Nephron progenitor cell (in vitro differentiated cells): ENCODE data around the gene ATP10A.

ENCODE experiments used
- DNase-seq: peaks from one replicate; pipeline ENCODE4 v3.0.0; 2021
- H3K27ac Mint-ChIP-seq: 2 replicates; pipeline ENCODE4 v1.8.0; 2021; ENCODE audit warnings: mild to moderate bottlenecking, moderate library complexity, mixed read lengths
- H3K27me3 Mint-ChIP-seq: 2 replicates; pipeline ENCODE4 v1.8.0; 2021; ENCODE audit warnings: mild to moderate bottlenecking, low read depth, mixed read lengths; ENCODE audit not compliant: poor library complexity
- H3K36me3 Mint-ChIP-seq: 2 replicates; pipeline ENCODE4 v1.8.0; 2021; ENCODE audit warnings: low read depth, mixed read lengths
- H3K4me1 Mint-ChIP-seq: 2 replicates; pipeline ENCODE4 v1.8.0; 2021; ENCODE audit warnings: mixed read lengths
- H3K4me3 Mint-ChIP-seq: 2 replicates; pipeline ENCODE4 v1.8.0; 2021; ENCODE audit warnings: mild to moderate bottlenecking, moderate library complexity, mixed read lengths
- H3K9me3 Mint-ChIP-seq: 2 replicates; pipeline ENCODE4 v1.8.0; 2021; ENCODE audit warnings: mild to moderate bottlenecking, moderate library complexity, mixed read lengths
- CTCF ChIP-seq: fragments of 200-600 bp; sonication (generic); IDR thresholded peaks from 2 replicates; pipeline ENCODE4 v1.5.0; 2021; ENCODE audit warnings: antibody characterized with exemption

ATP10A gene

GRCh38 chr15:25802285-25802830 lies 60.8 kb downstream of the ATP10A start:
- no peaks in the 10 kb centered on the region for H3K9me3 Mint-ChIP-seq
- TF ChIP-seq CTCF, result no peak
- peaks cover 40% of the 10 kb centered on the region for H3K4me1 Mint-ChIP-seq
- H3K4me3 Mint-ChIP-seq, result no peak overlapping the region
- peaks cover 3% of the 10 kb centered on the region for H3K27me3 Mint-ChIP-seq
- H3K36me3 Mint-ChIP-seq, result no peaks in the 10 kb centered on the region
- no peak for DNase-seq
- H3K27ac Mint-ChIP-seq, result no peak overlapping the region

- H3K27ac Mint-ChIP-seq, result no peak overlapping the region
- no peak for TF ChIP-seq CTCF
- no peaks in the 10 kb centered on the region for H3K9me3 Mint-ChIP-seq
- no peaks in the 10 kb centered on the region for H3K36me3 Mint-ChIP-seq
- peaks cover 3% of the 10 kb centered on the region for H3K27me3 Mint-ChIP-seq
- no peak for DNase-seq
- H3K4me3 Mint-ChIP-seq, result no peak overlapping the region
- peaks cover 44% of the 10 kb centered on the region for H3K4me1 Mint-ChIP-seq
These were observed 61.4 kb downstream of the ATP10A start for GRCh38 chr15:25801586-25802284.

GRCh38 chr15:25800761-25801515 lies 62.2 kb downstream of the ATP10A start:
- DNase-seq, result no peak
- no peaks in the 10 kb centered on the region for H3K36me3 Mint-ChIP-seq
- H3K4me3 Mint-ChIP-seq, result no peak overlapping the region
- no peak for TF ChIP-seq CTCF
- H3K27ac Mint-ChIP-seq, result no peak overlapping the region
- peaks cover 45% of the 10 kb centered on the region for H3K4me1 Mint-ChIP-seq
- peaks cover 3% of the 10 kb centered on the region for H3K27me3 Mint-ChIP-seq
- no peaks in the 10 kb centered on the region for H3K9me3 Mint-ChIP-seq

GRCh38 chr15:25799906-25800700 lies 63.0 kb downstream of the ATP10A start:
- TF ChIP-seq CTCF, result no peak

GRCh38 chr15:25797936-25798901 lies 64.9 kb downstream of the ATP10A start:
- Mint-ChIP-seq H3K4me1 (peaks cover 59% of the 10 kb centered on the region), H3K36me3 (no peaks in the 10 kb centered on the region), H3K4me3 (no peak overlapping the region), H3K9me3 (no peaks in the 10 kb centered on the region), H3K27me3 (peaks cover 3% of the 10 kb centered on the region), H3K27ac (peak overlapping the region; percentile 91)
- peak; percentile 21 for DNase-seq
- no peak for TF ChIP-seq CTCF

More at GRCh38 chr15:25799906-25800700, 63.0 kb downstream of the ATP10A start:
- peaks cover 52% of the 10 kb centered on the region for H3K4me1 Mint-ChIP-seq
- no peak overlapping the region for H3K4me3 Mint-ChIP-seq
- H3K27ac Mint-ChIP-seq, result peak overlapping the region; percentile 93
- H3K9me3 Mint-ChIP-seq, result no peaks in the 10 kb centered on the region
- no peaks in the 10 kb centered on the region for H3K36me3 Mint-ChIP-seq
- no peak for DNase-seq
- H3K27me3 Mint-ChIP-seq, result peaks cover 3% of the 10 kb centered on the region
